ENCODE measurements around the gene NTMT2.

DNA sequence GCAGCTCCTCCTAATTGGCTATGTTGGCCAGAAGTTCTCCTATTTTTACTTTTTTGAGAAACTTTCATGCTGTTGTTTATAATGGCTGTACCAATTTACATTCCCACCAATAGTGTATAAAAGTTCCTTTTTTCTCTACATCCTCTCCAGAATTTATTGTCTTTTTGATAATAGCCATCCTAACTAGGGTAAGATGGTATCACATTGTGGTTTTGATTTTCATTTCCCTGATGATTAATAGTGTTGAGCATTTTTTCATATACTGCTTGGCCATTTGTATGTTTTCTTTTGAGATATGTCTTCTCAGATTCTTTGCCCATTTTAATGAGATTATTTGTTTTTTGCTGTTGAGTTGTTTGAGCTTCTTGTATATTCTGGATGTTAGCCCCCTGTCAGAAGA is 46.8 kb downstream of the NTMT2 start:
- TF ChIP-seq, protein P1, sequence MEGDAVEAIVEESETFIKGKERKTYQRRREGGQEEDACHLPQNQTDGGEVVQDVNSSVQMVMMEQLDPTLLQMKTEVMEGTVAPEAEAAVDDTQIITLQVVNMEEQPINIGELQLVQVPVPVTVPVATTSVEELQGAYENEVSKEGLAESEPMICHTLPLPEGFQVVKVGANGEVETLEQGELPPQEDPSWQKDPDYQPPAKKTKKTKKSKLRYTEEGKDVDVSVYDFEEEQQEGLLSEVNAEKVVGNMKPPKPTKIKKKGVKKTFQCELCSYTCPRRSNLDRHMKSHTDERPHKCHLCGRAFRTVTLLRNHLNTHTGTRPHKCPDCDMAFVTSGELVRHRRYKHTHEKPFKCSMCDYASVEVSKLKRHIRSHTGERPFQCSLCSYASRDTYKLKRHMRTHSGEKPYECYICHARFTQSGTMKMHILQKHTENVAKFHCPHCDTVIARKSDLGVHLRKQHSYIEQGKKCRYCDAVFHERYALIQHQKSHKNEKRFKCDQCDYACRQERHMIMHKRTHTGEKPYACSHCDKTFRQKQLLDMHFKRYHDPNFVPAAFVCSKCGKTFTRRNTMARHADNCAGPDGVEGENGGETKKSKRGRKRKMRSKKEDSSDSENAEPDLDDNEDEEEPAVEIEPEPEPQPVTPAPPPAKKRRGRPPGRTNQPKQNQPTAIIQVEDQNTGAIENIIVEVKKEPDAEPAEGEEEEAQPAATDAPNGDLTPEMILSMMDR (IDR thresholded peaks at IDR 0.05), result no peak
- TF ChIP-seq POLR2A (IDR thresholded peaks at IDR 0.05), result no peak
